Renal cortex interstitium (tissue), 11 donors: ENCODE results near the gene ATG9B. TPM values are rescaled to one million over a fixed set of nuclear protein-coding genes. Genes with fewer than 3 reads are reported as not detected.

Experiments
- DNase-seq, 11 donors: peaks; one replicate each; pipeline ENCODE4 v3.0.0-alpha.2; 2013; ENCODE audit warnings: low read depth in 9 of 11, low spot score in 4 of 11; ENCODE audit errors: extremely low read depth in 1 of 11
- polyA plus RNA-seq, 3 donors: library from polyadenylated mRNA; unstranded; fragments of 120-200 nt; gene quantifications; one replicate each; pipeline ENCODE4 v1.2.1, GENCODE V29; 2013; ENCODE audit not compliant: insufficient read length in 3 of 3

Gene ATG9B
- polyA plus RNA-seq, 3 donors = 2.3 to 4.6 (median 4.2) TPM

DNA sequence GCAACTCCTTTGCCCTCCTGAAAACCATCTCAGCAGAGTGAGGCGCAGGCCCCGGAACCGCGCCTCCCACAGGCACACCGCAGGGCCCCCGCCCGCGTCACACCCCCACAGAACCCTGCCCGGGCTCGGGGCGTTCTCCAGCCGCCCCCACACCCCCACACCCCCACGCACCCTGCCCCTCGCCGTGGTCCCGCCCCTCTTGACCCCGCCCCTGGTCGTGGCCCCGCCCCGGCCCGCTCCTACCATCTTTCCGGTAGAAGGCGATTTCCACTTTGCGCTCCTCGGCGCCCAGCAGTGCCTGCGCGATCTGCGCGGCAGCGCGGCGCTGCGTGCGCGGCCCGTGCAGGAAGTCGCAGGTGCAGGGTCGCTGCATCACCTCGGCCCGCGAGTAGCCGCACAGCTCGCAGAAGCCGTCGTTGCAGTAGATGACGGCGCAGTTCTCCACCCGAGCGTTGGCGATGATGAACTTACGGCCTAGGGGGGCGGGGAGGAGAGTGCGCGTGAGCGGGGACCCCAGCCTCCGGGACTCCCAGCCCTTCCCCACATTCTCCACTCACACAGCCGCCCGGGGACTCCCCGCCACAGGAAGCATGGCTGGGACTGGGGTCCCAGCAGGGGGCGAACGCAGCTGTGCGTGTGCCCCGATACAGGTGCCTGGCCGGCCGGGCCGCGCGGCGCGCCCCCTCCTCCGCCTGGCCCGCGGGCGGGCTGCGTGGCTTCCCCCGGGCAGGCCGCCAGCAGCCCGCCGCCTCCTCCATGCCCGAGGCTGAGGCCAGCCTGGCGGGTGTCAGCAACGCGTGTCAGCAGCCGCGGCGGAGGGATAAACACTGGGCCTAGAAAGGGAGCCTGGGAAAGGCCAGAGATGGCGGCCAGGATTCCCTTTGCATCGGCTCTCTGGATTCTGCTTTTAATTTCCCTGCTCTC, 49.6 kb downstream of the ATG9B start:
- no peak for DNase-seq

DNA sequence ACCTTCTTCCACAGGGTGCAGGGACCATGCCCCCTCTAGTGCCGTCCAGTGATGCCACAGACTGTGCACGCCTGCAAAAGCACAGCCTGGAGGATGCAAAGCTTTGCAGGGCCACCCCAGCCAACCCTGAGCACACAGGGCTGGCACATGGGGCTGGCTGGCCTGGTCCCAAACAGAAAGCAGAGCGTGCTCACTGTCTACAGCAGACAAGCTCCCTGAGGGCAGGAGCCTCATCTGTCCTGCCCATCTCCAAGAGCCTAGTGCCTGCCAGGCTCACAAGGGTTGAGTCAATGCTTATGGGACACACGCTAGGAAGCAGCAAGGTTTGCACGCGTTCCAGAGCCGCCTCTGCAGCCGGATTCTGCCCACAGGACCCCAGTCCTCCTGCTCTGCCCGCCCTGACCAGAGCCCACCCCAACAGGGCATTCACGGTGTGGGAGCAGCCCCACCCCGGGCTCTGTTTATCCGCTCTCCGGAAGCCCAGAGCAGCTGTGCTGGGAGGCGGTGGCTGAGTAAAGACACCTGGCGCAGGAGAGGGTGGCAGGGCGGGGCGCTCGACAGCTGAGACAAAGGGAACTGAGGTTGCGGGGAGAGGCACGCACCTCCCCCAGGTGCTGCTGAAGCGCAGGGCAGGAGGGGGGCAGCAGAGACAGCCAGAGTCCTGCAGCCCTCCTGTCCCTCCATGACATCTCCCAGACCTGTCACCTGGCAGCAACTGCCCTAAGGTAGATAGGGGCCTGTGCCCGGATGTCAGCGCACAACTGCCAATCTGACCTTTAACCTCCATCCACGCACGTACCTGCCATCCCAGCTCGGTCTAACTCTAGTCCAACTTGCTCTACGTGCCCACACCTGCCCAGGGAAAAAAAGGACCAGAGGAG, 50.5 kb downstream of the ATG9B start:
- DNase-seq = no peak

DNA sequence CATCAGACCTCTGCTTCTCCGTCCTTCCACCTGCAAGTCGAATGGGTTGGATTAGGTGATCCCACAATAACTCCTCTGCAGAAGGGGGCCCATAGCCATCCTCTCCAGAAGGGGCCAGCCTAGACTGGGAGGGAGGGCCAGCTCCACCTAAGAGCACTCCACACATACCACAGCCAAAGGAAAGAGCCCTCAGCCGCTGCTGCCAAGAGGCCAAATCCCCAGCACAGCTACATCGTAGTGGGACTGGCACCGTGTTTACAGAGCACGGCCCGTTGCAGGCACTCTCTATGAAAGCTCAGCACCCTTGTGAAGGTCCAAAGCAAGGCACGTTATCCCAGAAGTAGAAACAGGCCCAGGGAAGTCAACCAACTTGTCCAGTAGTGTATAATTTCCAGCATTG, 51.6 kb downstream of the ATG9B start:
- DNase-seq = no peak

DNA sequence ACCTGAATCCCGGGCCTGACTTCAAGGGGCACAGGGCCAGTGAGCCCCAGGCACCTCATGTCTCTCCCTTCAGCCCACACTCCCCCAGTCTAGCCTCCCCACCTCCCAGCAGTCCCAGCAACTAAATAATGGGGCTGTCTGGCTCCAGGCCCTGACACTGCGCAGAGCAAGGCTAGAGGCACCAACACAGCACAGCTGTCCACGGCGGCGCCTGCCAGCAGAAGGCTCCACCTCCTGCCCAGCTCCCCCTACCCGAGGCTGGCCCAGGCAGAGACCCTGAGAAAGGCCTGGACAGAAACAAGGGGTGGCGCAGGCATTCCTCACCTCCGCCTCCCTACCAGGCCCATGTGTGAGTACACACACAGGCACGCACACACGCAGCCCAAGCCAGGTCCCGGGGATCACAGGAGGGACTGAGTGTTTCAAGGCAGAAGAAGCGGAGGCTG, 52.2 kb downstream of the ATG9B start:
- DNase-seq = no peak

DNA sequence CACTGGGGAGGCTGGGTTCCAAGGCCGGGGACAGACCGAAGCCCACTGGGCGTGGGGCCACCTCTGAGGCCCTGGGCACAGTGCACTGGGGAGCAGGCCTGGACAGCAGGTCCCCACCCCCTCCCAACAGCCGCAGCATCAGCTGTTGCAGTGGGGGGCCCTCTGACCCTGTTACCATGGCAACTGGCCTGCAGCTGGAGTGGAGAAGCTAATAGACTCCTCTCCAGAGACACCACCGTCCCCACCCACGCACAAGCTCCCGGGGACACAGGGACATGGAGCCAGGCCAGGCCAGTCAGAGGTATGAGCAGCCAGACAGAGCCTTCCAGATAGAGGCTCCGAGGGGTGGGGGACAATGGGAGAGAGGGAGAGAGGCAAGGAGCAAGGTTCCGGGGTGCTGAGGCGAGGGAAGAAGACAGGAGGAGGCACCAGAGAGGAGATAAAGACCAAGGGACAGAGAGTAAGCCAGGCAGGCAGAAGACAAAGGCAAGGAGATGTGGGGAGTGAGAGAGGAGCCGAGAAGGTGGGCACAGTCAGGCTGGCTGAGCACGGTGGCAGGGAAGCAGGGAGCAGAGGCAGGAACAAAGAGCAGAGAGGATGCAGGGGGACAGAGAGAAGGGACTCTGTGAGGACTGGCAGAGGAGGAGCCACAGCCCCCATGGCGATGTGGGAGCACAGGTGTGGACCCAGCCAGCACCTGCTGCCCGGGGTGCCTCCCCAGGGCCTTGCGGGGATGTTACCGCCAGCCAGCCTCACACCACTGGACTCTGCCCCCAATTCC, 52.9 kb downstream of the ATG9B start:
- no peak for DNase-seq

DNA sequence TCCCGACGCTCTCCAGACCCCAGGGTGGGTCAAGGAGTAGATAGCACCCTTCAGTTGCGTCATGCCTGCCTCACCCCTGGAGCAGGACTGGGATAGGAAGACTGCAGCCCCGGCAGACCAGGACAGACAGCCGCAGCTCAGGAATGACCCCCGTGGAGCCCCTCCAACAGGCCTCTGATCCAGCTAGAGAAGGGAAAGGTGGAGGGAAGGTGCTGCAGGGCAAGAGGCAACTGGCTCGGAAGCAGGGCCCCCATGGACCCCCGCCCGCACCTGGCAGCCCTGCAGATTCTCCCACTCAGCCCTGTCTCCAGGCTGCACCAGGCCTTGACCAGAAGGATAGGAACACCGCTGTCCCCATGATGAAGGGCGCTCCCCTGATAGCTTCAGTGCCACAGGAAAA, 53.9 kb downstream of the ATG9B start:
- no peak for DNase-seq

DNA sequence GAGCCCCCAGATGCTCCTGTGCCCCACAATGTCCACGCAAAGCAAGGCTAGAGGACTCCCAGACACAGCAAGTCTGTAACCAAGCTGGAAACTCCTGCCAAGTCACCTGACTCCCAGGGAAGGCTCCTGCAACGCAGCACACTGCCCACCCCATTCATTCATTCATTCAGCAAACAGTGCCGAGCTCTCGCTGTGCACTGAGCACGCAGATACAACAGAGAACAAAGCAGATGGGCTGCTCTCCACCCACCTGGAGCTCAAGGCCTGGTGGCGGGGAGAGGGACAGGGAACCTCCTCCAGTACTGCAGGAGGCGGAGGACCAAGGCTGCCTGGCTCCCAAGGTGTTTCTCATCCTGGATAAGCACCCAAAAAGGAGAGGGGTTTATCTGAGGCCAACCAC, 54.8 kb downstream of the ATG9B start:
- no peak for DNase-seq

DNA sequence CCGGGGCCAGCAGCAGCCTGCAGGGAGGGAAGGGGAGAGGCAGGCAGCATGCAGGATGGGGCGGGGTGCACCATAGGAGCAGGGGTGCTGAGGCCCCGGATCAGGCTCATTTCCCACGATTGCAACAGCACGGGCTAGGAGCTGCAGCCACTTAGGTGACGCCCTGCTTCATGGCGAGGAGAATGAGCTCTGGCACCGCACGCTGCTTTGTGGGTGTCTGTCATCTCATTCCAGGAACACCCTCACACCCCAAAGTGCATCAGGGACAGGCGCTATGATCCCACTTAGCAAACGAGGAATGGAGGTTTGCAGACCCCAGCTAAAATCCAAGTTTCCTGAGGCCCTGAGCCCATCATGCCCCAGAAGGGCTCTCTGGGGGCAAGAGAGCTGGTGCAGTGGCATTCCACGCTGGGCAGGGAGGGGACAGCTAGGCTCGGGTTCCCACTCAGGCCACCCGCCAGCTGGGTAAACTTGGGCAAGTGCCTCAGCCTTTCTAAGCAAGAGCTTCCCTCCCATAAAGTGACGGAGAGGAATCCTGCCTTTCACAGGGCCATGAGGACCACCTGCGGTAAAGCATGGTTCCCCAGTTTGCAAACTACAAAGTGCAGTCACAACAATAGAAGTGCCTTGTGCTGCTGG, 55.4 kb downstream of the ATG9B start:
- DNase-seq = no peak

DNA sequence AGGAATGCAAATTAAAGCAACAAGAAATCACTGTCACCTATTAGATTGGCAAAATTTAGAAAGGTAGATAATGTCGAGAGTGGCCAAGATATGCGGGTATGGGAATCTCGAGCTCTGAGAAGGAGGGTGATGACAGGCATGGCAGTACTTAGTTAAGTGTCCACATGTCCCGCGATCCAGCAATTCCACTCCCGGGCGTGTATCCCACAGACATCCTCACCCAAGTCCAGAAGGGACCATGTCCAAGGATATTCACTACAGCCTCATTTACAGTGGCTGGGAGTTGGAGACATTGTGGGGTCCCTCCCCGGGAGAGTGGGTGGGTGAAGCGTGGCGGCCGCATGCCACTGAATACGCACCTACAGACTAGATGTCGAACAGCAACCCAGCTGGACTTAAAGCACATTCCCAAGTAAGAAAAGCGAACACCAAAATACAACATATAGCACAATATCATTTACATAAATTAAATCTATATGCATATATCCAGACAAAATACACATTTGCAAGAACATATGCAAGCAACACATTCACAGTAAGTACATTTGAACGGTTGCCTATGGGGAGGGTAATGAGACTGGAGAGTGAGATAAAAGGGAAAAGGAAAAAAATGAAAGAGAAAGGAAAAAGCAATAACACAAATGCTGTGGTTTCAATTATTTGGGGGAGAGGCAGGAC, 56.1 kb downstream of the ATG9B start:
- DNase-seq = no peak

DNA sequence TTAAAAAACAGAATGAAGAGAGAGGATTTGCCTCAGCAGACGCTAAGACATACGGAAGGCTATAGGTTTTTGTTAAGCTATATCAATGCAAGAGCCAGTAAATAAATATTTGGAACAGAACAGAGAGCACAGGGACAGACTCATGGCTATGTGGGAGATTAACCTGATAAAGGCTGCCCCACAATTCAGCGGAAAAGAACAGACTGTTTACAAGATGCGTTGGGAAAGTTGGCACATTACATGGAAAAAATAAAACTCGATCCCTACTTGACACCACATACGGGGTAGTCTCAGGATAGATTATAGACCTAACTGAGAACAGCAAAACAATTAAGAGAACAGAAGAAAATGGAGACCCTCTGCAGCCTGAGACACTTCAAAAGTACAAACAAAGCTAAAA, 56.9 kb downstream of the ATG9B start:
- no peak for DNase-seq

DNA sequence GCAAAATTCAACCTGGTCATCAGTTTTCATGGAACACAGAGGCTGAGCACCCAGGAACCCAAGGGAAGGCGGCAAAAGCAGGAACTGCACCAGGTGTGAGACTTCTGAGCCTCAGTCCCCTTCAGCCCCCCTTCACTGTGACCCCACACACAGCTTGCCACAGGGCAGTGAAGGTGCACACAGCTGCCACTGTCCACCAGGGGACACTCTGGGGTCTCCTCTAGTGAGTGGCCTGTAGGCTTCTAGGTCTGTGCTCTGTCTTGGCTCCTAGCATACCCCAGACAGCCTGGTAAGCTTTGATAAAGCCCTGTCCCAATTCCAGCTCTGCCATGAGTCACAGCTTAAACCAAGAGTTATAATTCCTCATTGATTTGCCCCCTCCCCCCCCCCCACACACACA, 58.3 kb downstream of the ATG9B start:
- no peak for DNase-seq

DNA sequence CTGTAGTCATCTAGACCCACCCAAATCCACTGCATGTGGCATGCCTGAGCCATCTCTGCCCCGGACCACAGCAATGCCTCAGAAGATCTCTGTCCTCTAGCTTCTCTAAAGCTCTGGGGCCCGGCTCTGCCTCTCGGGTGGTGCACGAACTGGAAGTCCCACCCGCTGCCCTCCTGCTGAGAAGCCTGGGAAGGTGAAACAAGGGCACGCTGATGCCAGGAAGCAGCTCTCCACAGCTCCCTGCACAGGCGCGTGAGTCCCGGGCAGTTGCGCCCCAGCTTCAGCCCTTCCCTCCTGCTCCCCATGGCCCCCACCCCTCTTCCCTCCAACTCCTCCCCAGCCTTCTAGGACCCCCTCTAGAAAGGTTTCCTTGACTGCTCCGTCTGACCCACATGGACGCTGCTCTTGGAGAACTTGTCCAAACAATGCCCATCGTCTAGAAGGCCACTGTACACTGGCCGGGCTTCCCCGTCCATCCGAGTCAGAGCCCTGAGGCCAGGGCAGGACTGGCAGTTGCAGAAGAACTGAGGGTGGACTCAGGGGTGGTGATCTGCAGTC, 58.9 kb downstream of the ATG9B start:
- no peak for DNase-seq

Other genes starting within 250 kb of the ATG9B start
- gene TMEM176B, start 224.1 kb downstream of the ATG9B start, polyA plus RNA-seq = 10 to 100 TPM; 76.2 to 83.6 (median 79.8) TPM
- 10 to 100 TPM; 76.3 to 96.6 (median 84.6) TPM for gene TMEM176A, start 223.7 kb downstream of the ATG9B start, polyA plus RNA-seq
- gene AOC1, start 172.0 kb downstream of the ATG9B start, polyA plus RNA-seq = 10 to 100 TPM; 44.4 to 63.1 (median 51.1) TPM
- 10 to 100 TPM; 13.6 to 21.8 (median 20.2) TPM for gene KCNH2, start 46.2 kb downstream of the ATG9B start, polyA plus RNA-seq
- 10 to 100 TPM in 2 of 3 donors, 1 to 10 TPM in 1; 7.7 to 14.4 (median 12.7) TPM for gene NOS3, start 33.5 kb downstream of the ATG9B start, polyA plus RNA-seq
- 10 to 100 TPM; 19.3 to 32.5 (median 26.9) TPM for gene ABCB8, start 4.0 kb upstream of the ATG9B start, polyA plus RNA-seq
- gene ASIC3, start 24.0 kb upstream of the ATG9B start, polyA plus RNA-seq = 1 to 10 TPM; 1.3 to 2.5 (median 2.3) TPM
- 10 to 100 TPM; 14.7 to 18.9 (median 17.3) TPM for gene CDK5, start 33.4 kb upstream of the ATG9B start, polyA plus RNA-seq
- gene SLC4A2, start 35.1 kb upstream of the ATG9B start, polyA plus RNA-seq = 100 to 1,000 TPM in 2 of 3 donors, 10 to 100 TPM in 1; 75.9 to 120 (median 110) TPM
- gene FASTK, start 56.3 kb upstream of the ATG9B start, polyA plus RNA-seq = 10 to 100 TPM; 50.6 to 75.0 (median 71.7) TPM
- gene TMUB1, start 59.0 kb upstream of the ATG9B start, polyA plus RNA-seq = 10 to 100 TPM; 21.6 to 36.0 (median 34.5) TPM
- gene AGAP3, start 62.0 kb upstream of the ATG9B start, polyA plus RNA-seq = 10 to 100 TPM; 53.8 to 75.3 (median 72.3) TPM
- gene GBX1, start 143.2 kb upstream of the ATG9B start, polyA plus RNA-seq = under 1 TPM in 1 of 3 donors, not detected in 2; 0.19 TPM
- gene ASB10, start 162.8 kb upstream of the ATG9B start, polyA plus RNA-seq = not detected
- not detected for gene H2BK1, start 186.0 kb upstream of the ATG9B start, polyA plus RNA-seq
- gene ABCF2, start 202.7 kb upstream of the ATG9B start, polyA plus RNA-seq = 10 to 100 TPM; 22.3 to 30.9 (median 30.8) TPM
- gene CHPF2, start 208.0 kb upstream of the ATG9B start, polyA plus RNA-seq = 10 to 100 TPM; 20.3 to 28.1 (median 25.9) TPM
- 10 to 100 TPM; 64.4 to 81.5 (median 72.8) TPM for gene SMARCD3, start 224.2 kb upstream of the ATG9B start, polyA plus RNA-seq